Smooth muscle cell (in vitro differentiated cells): Measurements from ENCODE around the gene ANKS6. TPM values are rescaled to one million over a fixed set of nuclear protein-coding genes. Genes with fewer than 3 reads are reported as not detected.

ENCODE experiments used
- DNase-seq: peaks from one replicate; lab custom pipeline; 2025; ENCODE audit not compliant: unreplicated experiment; lab: John Stamatoyannopoulos, UW
- H2AFZ ChIP-seq: fragments of 200-600 bp; sonication (generic); 2 replicates; pipeline ENCODE4 v1.6.0; 2016; ENCODE audit warnings: antibody characterized with exemption, low read depth, mild to moderate bottlenecking
- H3F3A ChIP-seq: fragments of 200-600 bp; sonication (generic); 2 replicates; pipeline ENCODE4 v1.6.0; 2017; ENCODE audit warnings: antibody characterized with exemption, low read depth
- H3K27ac ChIP-seq: fragments of 200-600 bp; sonication (generic); 2 replicates; pipeline ENCODE4 v1.5.1; 2016; ENCODE audit warnings: low read depth, mild to moderate bottlenecking
- H3K27me3 ChIP-seq: fragments of 200-600 bp; sonication (generic); 2 replicates; pipeline ENCODE4 v1.6.1; 2016; ENCODE audit warnings: low read depth, mild to moderate bottlenecking
- H3K36me3 ChIP-seq: fragments of 200-600 bp; sonication (generic); 2 replicates; pipeline ENCODE4 v1.5.1; 2016; ENCODE audit warnings: low read depth
- H3K4me1 ChIP-seq: fragments of 200-600 bp; sonication (generic); 2 replicates; pipeline ENCODE4 v1.5.1; 2016; ENCODE audit warnings: low read depth
- H3K4me2 ChIP-seq: fragments of 200-600 bp; sonication (generic); 2 replicates; pipeline ENCODE4 v1.6.0; 2016; ENCODE audit warnings: mild to moderate bottlenecking
- H3K4me3 ChIP-seq: fragments of 200-600 bp; sonication (generic); 2 replicates; pipeline ENCODE4 v1.5.1; 2016; ENCODE audit warnings: mild to moderate bottlenecking
- H3K79me2 ChIP-seq: fragments of 200-600 bp; sonication (generic); 2 replicates; pipeline ENCODE4 v1.6.0; 2016; ENCODE audit warnings: low read depth, mild to moderate bottlenecking
- H3K9ac ChIP-seq: fragments of 200-600 bp; sonication (generic); 2 replicates; pipeline ENCODE4 v1.6.0; 2016; ENCODE audit warnings: low read depth
- H3K9me3 ChIP-seq: fragments of 200-600 bp; sonication (generic); replicated peaks from 2 replicates; pipeline ENCODE4 v1.5.1; 2016; ENCODE audit warnings: low read depth
- H4K20me1 ChIP-seq: fragments of 200-600 bp; sonication (generic); 2 replicates; pipeline ENCODE4 v1.6.0; 2016; ENCODE audit warnings: low read depth
- WGBS: methylation state at CpG from one replicate; pipeline ENCODE4 v1.1.7; 2016; ENCODE audit warnings: low lambda C conversion rate; 5-methylcytosine and 5-hydroxymethylcytosine counted together
- polyA plus RNA-seq: library from polyadenylated mRNA; unstranded; fragments of >200 nt; fragmentation: Nextera tagmentation; extraction: Ambion mirVana; gene quantifications from 2 replicates; pipeline ENCODE4 v1.2.1, GENCODE V29; 2016
- total RNA-seq: library from RNA; depleted of rRNA; stranded (reverse); fragments of >200 nt; gene quantifications from 2 replicates; pipeline ENCODE4 v1.2.3, GENCODE V29; 2014
- TF ChIP-seq, protein P1 (sequence below): fragments of 200-600 bp; sonication (generic); IDR thresholded peaks from 2 replicates; pipeline ENCODE4 v1.5.1; 2017; ENCODE audit warnings: borderline replicate concordance, mild to moderate bottlenecking, antibody characterized with exemption; ENCODE audit not compliant: insufficient read depth, poor library complexity, severe bottlenecking

ANKS6 gene
- total RNA-seq (6.6 and 10.5 TPM in 2 replicates), polyA plus RNA-seq (13.6 and 15.5 TPM in 2 replicates)

DNA sequence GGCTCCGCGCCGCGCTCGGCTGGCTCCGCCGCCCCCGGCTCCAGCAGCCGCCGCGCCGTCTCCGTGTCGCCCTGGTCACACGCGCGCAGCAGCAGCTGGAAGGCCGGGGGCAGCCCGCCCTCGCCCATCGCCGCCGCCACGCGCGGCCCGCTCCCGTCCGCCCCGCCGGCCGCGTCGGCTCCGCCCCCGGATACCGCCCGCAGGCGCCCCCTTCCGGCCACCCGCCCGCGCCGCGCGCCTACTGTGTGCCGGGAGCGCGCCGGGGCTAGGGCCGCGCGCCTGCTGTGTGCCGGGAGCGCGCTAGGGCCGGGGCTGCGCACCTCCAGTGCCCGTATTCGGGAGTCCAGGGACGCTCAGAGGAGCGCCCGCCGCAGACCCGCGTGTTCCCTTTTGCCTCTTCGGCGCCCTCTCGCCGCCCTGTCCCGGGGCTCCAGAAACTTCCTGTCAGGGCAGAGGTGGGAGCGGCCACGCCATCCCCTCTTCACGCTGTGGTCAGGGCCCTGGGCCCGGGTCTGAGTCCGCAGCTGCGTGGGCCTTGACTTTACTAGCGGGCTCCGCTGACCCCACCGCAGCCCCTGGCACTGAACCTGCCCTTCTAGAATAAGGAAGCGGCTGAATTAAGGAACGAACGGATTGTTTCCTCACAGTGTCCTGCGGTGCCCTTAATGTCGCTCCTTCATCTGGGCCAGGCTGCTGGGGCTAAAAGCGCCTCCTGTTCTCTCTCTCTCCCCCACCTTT is at the start of gene ANKS6:
TSS of gene ANKS6 (minus strand) at position 192 of the 738 bp plus-strand sequence. CDS start at position 128, 64 bp downstream.
- Histone ChIP-seq H3K4me3 (peak within 1 kb of the TSS; percentile 64), H3K9ac (peak within 1 kb of the TSS; percentile 29), H2AFZ (peak within 1 kb of the TSS; percentile 97), H3K79me2 (peaks cover 7% of the 10 kb centered on the region), H3K4me1 (peaks cover 11% of the 10 kb centered on the region), H4K20me1 (peaks cover 22% of the 10 kb centered on the region), H3K36me3 (no peaks in the 10 kb centered on the region), H3K4me2 (peak within 1 kb of the TSS; percentile 86), H3K27me3 (no peaks in the 10 kb centered on the region), H3K27ac (no peak within 1 kb of the TSS), H3K9me3 (no peaks in the 10 kb centered on the region), H3F3A (no peaks in the 10 kb centered on the region)
- WGBS: 9% methylated on average over 69 of the region's 86 CpGs
- TF ChIP-seq, protein P1, sequence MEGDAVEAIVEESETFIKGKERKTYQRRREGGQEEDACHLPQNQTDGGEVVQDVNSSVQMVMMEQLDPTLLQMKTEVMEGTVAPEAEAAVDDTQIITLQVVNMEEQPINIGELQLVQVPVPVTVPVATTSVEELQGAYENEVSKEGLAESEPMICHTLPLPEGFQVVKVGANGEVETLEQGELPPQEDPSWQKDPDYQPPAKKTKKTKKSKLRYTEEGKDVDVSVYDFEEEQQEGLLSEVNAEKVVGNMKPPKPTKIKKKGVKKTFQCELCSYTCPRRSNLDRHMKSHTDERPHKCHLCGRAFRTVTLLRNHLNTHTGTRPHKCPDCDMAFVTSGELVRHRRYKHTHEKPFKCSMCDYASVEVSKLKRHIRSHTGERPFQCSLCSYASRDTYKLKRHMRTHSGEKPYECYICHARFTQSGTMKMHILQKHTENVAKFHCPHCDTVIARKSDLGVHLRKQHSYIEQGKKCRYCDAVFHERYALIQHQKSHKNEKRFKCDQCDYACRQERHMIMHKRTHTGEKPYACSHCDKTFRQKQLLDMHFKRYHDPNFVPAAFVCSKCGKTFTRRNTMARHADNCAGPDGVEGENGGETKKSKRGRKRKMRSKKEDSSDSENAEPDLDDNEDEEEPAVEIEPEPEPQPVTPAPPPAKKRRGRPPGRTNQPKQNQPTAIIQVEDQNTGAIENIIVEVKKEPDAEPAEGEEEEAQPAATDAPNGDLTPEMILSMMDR: peak; percentile 49
- DNase-seq: peak; percentile 45

- no peak for DNase-seq
- Histone ChIP-seq H3K36me3 (no peaks in the 10 kb centered on the region), H3K79me2 (no peaks in the 10 kb centered on the region), H3K9ac (no peak overlapping the region), H3K4me2 (no peak overlapping the region), H3F3A (peaks cover 16% of the 10 kb centered on the region), H3K9me3 (no peaks in the 10 kb centered on the region), H3K27ac (no peak overlapping the region), H3K27me3 (no peaks in the 10 kb centered on the region), H3K4me3 (no peak overlapping the region), H2AFZ (no peak overlapping the region), H4K20me1 (no peaks in the 10 kb centered on the region), H3K4me1 (peaks cover 2% of the 10 kb centered on the region)
- 84% methylated on average over 5 of the region's 5 CpGs for WGBS
- TF ChIP-seq, protein P1: no peak
These were observed 49.7 kb upstream of the ANKS6 start for GRCh38 chr9:98846081-98846480.

GRCh38 chr9:98842510-98842909 is 46.2 kb upstream of the ANKS6 start:
- WGBS: 90% methylated on average over 7 of the region's 7 CpGs
- DNase-seq: no peak
- Histone ChIP-seq H3K27me3 (no peaks in the 10 kb centered on the region), H3K27ac (no peak overlapping the region), H3K79me2 (no peaks in the 10 kb centered on the region), H3K4me1 (no peaks in the 10 kb centered on the region), H2AFZ (no peak overlapping the region), H3K9ac (no peak overlapping the region), H3K4me2 (no peak overlapping the region), H3K9me3 (no peaks in the 10 kb centered on the region), H3K4me3 (no peak overlapping the region), H3K36me3 (no peaks in the 10 kb centered on the region), H3F3A (no peaks in the 10 kb centered on the region), H4K20me1 (no peaks in the 10 kb centered on the region)
- TF ChIP-seq, protein P1: no peak

- 96% methylated on average over 4 of the region's 4 CpGs for WGBS
- Histone ChIP-seq H3K4me3 (no peak overlapping the region), H3K9ac (no peak overlapping the region), H3K27ac (no peak overlapping the region), H4K20me1 (no peaks in the 10 kb centered on the region), H3F3A (no peaks in the 10 kb centered on the region), H3K4me1 (no peaks in the 10 kb centered on the region), H3K9me3 (no peaks in the 10 kb centered on the region), H3K36me3 (no peaks in the 10 kb centered on the region), H3K27me3 (no peaks in the 10 kb centered on the region), H3K4me2 (no peak overlapping the region), H2AFZ (no peak overlapping the region), H3K79me2 (no peaks in the 10 kb centered on the region)
- TF ChIP-seq, protein P1: no peak
- no peak for DNase-seq
These were observed 43.4 kb upstream of the ANKS6 start for GRCh38 chr9:98839724-98840123.
